Tibial nerve (tissue), 4 donors: ENCODE data around the gene PTPRE. TPM values are rescaled to one million over a fixed set of nuclear protein-coding genes. Genes with fewer than 3 reads are reported as not detected.

Experiments used
- DNase-seq, 2 donors: peaks; one replicate each; pipeline ENCODE4 v3.0.0-alpha.2; 2019; ENCODE audit warnings: low spot score in 2 of 2
- H3K27ac ChIP-seq, 4 donors: fragments of 200-600 bp; sonication (generic) in 3 of 4; one replicate each; pipeline ENCODE4 v1.5.1; 2017 to 2019; ENCODE audit warnings: mild to moderate bottlenecking in 1 of 4
- H3K27me3 ChIP-seq, 2 donors: fragments of 200-600 bp; sonication (generic) in 1 of 2; one replicate each; pipeline versions ENCODE4 v1.5.1 to v1.6.0; 2017 to 2019
- H3K36me3 ChIP-seq, 3 donors: fragments of 200-600 bp; sonication (generic); one replicate each; pipeline ENCODE4 v1.5.1; 2018 to 2019
- H3K4me1 ChIP-seq, 4 donors: fragments of 200-600 bp; sonication (generic) in 3 of 4; one replicate each; pipeline ENCODE4 v1.5.1; 2017 to 2019
- H3K4me3 ChIP-seq, 4 donors: fragments of 200-600 bp; sonication (generic) in 3 of 4; one replicate each; pipeline ENCODE4 v1.5.1; 2017 to 2019; ENCODE audit warnings: mild to moderate bottlenecking in 1 of 4, moderate library complexity in 1 of 4
- H3K9me3 ChIP-seq, 4 donors: fragments of 200-600 bp; sonication (generic) in 3 of 4; one replicate each; pipeline ENCODE4 v1.5.1; 2017 to 2019
- CTCF ChIP-seq, 5 experiments: fragments of 200-600 bp in 3 of 5; fragments of 450-650 bp in 2 of 5; sonication (generic) in 3 of 5; IDR thresholded peaks; one replicate each; pipeline ENCODE4 v1.5.1; 2016 to 2019; ENCODE audit warnings: antibody characterized with exemption in 5 of 5, mild to moderate bottlenecking in 3 of 5, moderate library complexity in 2 of 5
- EP300 ChIP-seq, 2 donors: sonication (generic); formaldehyde crosslinking; IDR thresholded peaks; one replicate each; pipeline ENCODE4 v1.6.1; 2017; ENCODE audit warnings: antibody characterized with exemption in 2 of 2, mild to moderate bottlenecking in 1 of 2
- POLR2A ChIP-seq, 2 donors: fragments of 450-650 bp; IDR thresholded peaks; one replicate each; pipeline ENCODE4 v1.6.1; 2017; ENCODE audit warnings: antibody characterized with exemption in 2 of 2, mild to moderate bottlenecking in 2 of 2, moderate library complexity in 2 of 2
- WGBS, 2 donors: methylation state at CpG; one replicate each; pipeline ENCODE4 v1.1.5; 2018; 5-methylcytosine and 5-hydroxymethylcytosine counted together
- total RNA-seq, 4 donors: library from RNA; depleted of rRNA; stranded (reverse); fragments of >200 nt; gene quantifications; one replicate each; pipeline ENCODE4 v1.1.0, GENCODE V29; 2016

PTPRE gene
- total RNA-seq, 4 donors from 2014 or later, result 19.0 to 38.1 (median 25.8) TPM

GRCh38 chr10:128099901-128100300 is 193.0 kb downstream of the PTPRE start:
- no peak for DNase-seq
- Histone ChIP-seq H3K4me3 (no peak overlapping the region), H3K4me1 (no peaks in the 10 kb centered on the region), H3K27me3 (no peaks in the 10 kb centered on the region), H3K27ac (no peak overlapping the region), H3K36me3 (no peaks in the 10 kb centered on the region), H3K9me3 (no peaks in the 10 kb centered on the region)
- TF ChIP-seq EP300 (IDR thresholded peaks at IDR 0.05) (no peak), CTCF (IDR thresholded peaks at IDR 0.05) (no peak), POLR2A (IDR thresholded peaks at IDR 0.05) (no peak)
- 93 to 95% methylated on average over 10 of the region's 10 CpGs for WGBS, 2 donors

- H3K36me3 ChIP-seq, result no peaks in the 10 kb centered on the region
- TF ChIP-seq CTCF (IDR thresholded peaks at IDR 0.05), result no peak
- no peak for TF ChIP-seq EP300 (IDR thresholded peaks at IDR 0.05)
- TF ChIP-seq POLR2A (IDR thresholded peaks at IDR 0.05), result no peak
- no peak overlapping the region for H3K27ac ChIP-seq
- no peak overlapping the region for H3K4me3 ChIP-seq
- WGBS, 2 donors, result 83 to 88% methylated on average over 1 of the region's 1 CpG
- no peak for DNase-seq
- no peaks in the 10 kb centered on the region for H3K4me1 ChIP-seq
- H3K27me3 ChIP-seq, result no peaks in the 10 kb centered on the region
- no peaks in the 10 kb centered on the region for H3K9me3 ChIP-seq
Measured at GRCh38 chr10:128101901-128102300, 195.0 kb downstream of the PTPRE start.

- WGBS, 2 donors, result 77 to 80% methylated on average over 19 of the region's 19 CpGs
- H3K4me1 ChIP-seq, result no peaks in the 10 kb centered on the region
- no peak for DNase-seq
- no peak overlapping the region for H3K27ac ChIP-seq
- TF ChIP-seq POLR2A (IDR thresholded peaks at IDR 0.05) (no peak), CTCF (IDR thresholded peaks at IDR 0.05) (no peak), EP300 (IDR thresholded peaks at IDR 0.05) (no peak)
- H3K36me3 ChIP-seq, result no peaks in the 10 kb centered on the region
- H3K4me3 ChIP-seq, result no peak overlapping the region
- no peaks in the 10 kb centered on the region for H3K9me3 ChIP-seq
- no peaks in the 10 kb centered on the region for H3K27me3 ChIP-seq
Measured at GRCh38 chr10:128102480-128103228, 195.8 kb downstream of the PTPRE start.

- H3K27ac ChIP-seq, result no peak overlapping the region
- no peaks in the 10 kb centered on the region for H3K4me1 ChIP-seq
- TF ChIP-seq EP300 (IDR thresholded peaks at IDR 0.05) (no peak), POLR2A (IDR thresholded peaks at IDR 0.05) (no peak), CTCF (IDR thresholded peaks at IDR 0.05) (no peak)
- H3K4me3 ChIP-seq, result no peak overlapping the region
- no peaks in the 10 kb centered on the region for H3K27me3 ChIP-seq
- WGBS, 2 donors, result 79 to 87% methylated on average over 8 of the region's 8 CpGs
- H3K36me3 ChIP-seq, result no peaks in the 10 kb centered on the region
- no peak for DNase-seq
- no peaks in the 10 kb centered on the region for H3K9me3 ChIP-seq
Measured at GRCh38 chr10:128103229-128103714, 196.4 kb downstream of the PTPRE start.

- Histone ChIP-seq H3K27me3 (no peaks in the 10 kb centered on the region), H3K36me3 (no peaks in the 10 kb centered on the region), H3K27ac (no peak overlapping the region), H3K9me3 (no peaks in the 10 kb centered on the region), H3K4me3 (no peak overlapping the region), H3K4me1 (no peaks in the 10 kb centered on the region)
- 94 to 97% methylated on average over 4 of the region's 4 CpGs for WGBS, 2 donors
- no peak for TF ChIP-seq EP300 (IDR thresholded peaks at IDR 0.05)
- TF ChIP-seq POLR2A (IDR thresholded peaks at IDR 0.05), result no peak
- TF ChIP-seq CTCF (IDR thresholded peaks at IDR 0.05), result no peak
- DNase-seq, result no peak
Measured at GRCh38 chr10:128105383-128105782, 198.5 kb downstream of the PTPRE start.
